ENCODE measurements around the gene SH2B3.

- TF ChIP-seq CTCF (IDR thresholded peaks at IDR 0.05) (no peak), POLR2AphosphoS5 (IDR thresholded peaks at IDR 0.05; ENCODE audit: low read depth, low read length) (no peak; the same call in 1 of the 2 replicates), SIN3A (IDR thresholded peaks at IDR 0.05; ENCODE audit: borderline replicate concordance, insufficient read depth, low read depth, low read length) (no peak)
These were observed 51.3 kb downstream of the SH2B3 start for GRCh38 chr12:111457071-111457470.

Data from Panc1 (cell line).